ENCODE results near the gene FBXO48. TPM values are rescaled to one million over a fixed set of nuclear protein-coding genes. Genes with fewer than 3 reads are reported as not detected.
"Not testable (repeated sequence)": the region's sequence is repeated elsewhere in the genome, so short reads cannot be mapped to it uniquely, and the experiment has no call there.

Gene FBXO48, protein sequence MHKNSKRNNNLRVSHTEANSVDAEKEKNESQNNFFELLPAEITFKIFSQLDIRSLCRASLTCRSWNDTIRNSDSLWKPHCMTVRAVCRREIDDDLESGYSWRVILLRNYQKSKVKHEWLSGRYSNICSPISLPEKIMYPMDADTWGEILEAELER
- total RNA-seq: 0.96 TPM

DNA sequence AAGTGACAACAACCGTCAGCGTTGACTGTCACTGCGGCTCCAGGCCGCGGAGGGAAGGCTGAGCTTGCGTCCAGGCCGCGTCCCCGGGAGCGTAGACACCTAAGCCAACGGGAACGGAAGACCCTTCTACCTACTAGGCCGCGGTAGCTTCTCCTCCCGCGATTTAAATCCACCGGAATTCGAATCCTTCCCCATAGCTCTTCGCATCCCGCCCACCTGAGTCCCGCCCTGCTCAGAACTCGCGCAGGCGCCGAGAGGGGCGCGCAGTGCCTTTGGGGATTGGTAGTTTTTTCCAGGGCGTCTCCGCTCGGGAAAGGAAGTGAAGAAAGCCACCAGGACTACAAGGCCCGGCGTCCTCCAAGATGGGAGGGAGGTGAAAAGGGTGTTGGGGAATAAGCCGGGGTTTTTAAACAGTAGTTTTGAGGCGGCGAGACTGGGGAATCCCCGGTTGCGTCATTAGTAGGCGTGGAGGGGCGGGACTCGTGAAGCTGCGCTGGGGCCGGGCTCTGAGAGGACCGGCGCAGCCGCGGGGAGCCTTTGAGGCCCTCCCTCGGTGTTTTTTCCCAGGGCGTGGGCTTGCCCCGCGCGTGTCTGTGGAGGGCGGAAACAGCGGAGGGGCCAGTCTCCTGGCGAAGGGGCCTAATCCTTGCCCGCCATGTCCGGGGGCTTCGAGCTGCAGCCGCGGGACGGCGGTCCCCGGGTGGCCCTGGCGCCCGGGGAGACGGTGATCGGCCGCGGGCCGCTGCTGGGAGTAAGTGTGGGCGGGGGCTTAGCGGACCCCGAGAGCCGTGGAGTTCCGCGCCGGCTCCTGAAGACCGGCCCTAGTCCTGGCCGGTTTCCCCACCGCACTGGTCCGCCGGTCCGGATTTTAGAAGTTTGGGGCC, at the start of gene FBXO48, which contains the start of gene APLF:
Gene FBXO48, minus strand, starts transcription at position 218 of the 884 bp plus-strand sequence. CDS start 2,149 bp downstream, outside the sequence.
Gene APLF, plus strand, starts transcription at position 509 of the 884 bp plus-strand sequence. Its CDS starts 147 bp downstream, at position 656.
- DNase-seq (ENCODE audit: low spot score): peak; percentile 98

GRCh38 chr2:68516051-68516955, 49.2 kb upstream of the FBXO48 start:
- no peak for DNase-seq (ENCODE audit: low spot score)

- DNase-seq (ENCODE audit: low spot score): no peak
Measured at GRCh38 chr2:68514316-68514929, 47.3 kb upstream of the FBXO48 start.

DNA sequence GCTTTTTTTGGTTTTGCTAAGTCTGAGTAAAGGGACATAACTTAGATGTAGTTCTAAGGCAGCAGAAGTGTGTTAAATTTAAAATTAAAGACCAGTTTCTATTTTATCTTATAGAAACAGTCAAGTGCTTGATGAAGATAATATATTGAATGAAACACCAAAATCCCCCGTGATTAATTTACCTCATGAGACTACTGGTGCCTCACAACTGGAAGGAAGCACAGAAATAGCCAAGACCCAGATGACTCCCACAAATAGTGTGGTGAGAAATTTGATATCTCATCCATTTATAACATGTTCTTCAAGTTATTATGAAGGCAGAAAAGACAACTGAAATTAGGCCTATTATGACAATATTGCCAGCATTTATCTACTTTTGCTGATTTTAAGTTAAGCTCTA, 45.9 kb upstream of the FBXO48 start:
- DNase-seq (ENCODE audit: low spot score): no peak

- DNase-seq (ENCODE audit: low spot score): no peak
Measured at GRCh38 chr2:68512326-68512725, 45.2 kb upstream of the FBXO48 start.

GRCh38 chr2:68506170-68506569, 39.1 kb upstream of the FBXO48 start:
- no peak for DNase-seq (ENCODE audit: low spot score)

- no peak for DNase-seq (ENCODE audit: low spot score)
Measured at GRCh38 chr2:68505603-68506159, 38.6 kb upstream of the FBXO48 start.

- DNase-seq (ENCODE audit: low spot score): no peak
Measured at GRCh38 chr2:68501768-68502167, 34.7 kb upstream of the FBXO48 start.

DNA sequence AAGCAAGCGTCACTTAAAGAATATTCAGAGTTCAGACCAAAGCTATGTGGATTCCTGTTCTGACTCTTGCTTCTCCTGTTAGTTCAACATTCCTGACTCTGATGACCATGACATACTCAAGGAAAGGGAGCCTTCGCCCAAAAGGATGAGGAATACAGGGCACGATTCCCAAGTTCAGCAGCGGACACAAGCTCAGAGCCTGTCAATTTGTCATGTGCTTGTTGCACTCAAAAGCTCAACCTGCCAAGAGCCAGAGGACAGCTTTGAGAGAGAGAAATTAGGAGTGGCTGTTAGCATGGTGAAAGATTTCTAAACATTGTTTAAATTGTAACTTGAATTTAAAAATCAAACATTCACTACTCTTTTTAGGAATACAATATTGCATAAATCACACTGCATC, 33.6 kb upstream of the FBXO48 start:
- no peak for DNase-seq (ENCODE audit: low spot score)

- no peak for DNase-seq (ENCODE audit: low spot score)
Measured at GRCh38 chr2:68499133-68499532, 32.0 kb upstream of the FBXO48 start.

DNA sequence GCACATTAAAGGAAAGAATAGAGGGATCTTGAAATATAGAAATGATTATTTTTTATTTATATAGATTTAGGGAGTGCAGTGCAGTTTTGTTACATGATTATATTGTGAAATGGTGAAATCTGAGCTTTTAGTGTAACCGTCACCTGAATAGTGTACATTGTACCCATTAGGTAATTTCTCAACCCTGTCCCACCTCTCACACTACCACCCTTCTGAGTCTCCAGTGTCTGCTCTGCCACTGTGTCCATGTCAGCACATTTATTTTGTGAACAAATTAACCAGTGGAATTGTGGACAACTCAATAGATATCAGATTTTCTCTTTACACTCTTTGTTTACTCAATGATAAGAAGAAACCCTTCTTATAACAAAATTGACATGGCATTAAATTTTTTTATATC, 24.5 kb upstream of the FBXO48 start:
- DNase-seq (ENCODE audit: low spot score): no peak

GRCh38 chr2:68489282-68489681, 22.2 kb upstream of the FBXO48 start:
- no peak for DNase-seq (ENCODE audit: low spot score)

GRCh38 chr2:68488605-68489004, 21.5 kb upstream of the FBXO48 start:
- not testable (repeated sequence) for DNase-seq (ENCODE audit: low spot score)

GRCh38 chr2:68487773-68488355, 20.8 kb upstream of the FBXO48 start:
- DNase-seq (ENCODE audit: low spot score): no peak

- no peak for DNase-seq (ENCODE audit: low spot score)
Measured at GRCh38 chr2:68483011-68483410, 15.9 kb upstream of the FBXO48 start.

DNA sequence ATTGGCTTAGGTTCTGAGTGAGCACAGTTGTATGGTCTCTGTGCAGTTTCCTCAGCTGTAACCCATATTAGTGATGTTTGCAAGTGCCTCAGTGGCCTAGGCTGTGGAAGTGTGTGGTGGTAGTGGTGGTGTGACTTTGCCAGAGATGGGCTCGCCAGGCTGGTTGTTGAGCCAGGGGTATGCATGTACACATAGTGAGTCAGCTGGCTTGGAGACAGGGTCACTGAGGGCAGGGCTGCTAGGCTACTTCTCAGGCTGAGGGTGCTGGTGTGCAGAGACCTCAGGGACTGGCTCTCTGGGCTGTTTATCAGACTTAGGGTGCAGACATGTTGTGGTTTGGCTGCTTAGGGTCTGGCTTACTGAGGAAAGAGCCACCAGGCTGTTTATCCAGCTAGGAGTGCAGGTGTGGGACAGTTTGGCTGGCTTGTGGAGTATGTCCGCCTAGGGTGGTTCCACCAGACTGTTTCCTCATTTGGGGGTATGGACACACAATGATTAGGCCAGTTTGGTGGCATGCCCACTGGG, 15.3 kb upstream of the FBXO48 start:
- no peak for DNase-seq (ENCODE audit: low spot score)

GRCh38 chr2:68478688-68479087, 11.6 kb upstream of the FBXO48 start:
- no peak for DNase-seq (ENCODE audit: low spot score)

DNA sequence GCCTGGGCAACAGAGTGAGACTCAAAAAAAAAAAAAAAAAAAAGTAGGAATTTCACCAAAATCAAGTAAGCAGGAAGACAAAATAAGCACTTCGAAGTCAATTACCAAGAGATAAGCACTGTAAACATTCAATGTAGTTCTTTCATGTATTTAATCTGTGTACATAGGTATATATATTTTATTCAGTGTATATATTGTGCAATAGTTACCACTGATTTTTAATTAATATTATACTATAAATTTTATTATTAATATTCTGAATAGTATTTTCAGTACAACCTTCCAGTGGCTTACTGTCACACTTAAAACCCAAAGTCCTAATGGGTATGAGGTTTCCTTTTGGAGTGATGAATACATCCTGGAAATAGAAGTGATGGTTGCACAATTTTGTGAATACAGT, 9.4 kb upstream of the FBXO48 start:
- no peak for DNase-seq (ENCODE audit: low spot score)

GRCh38 chr2:68475576-68475975, 8.5 kb upstream of the FBXO48 start:
- no peak for DNase-seq (ENCODE audit: low spot score)

- no peak for DNase-seq (ENCODE audit: low spot score)
Measured at GRCh38 chr2:68475110-68475509, 8.0 kb upstream of the FBXO48 start.
